ENCODE data around the gene RFT1.
"Not testable (repeated sequence)": the region's sequence is repeated elsewhere in the genome, so short reads cannot be mapped to it uniquely, and the experiment has no call there.

The RFT1 gene

DNA sequence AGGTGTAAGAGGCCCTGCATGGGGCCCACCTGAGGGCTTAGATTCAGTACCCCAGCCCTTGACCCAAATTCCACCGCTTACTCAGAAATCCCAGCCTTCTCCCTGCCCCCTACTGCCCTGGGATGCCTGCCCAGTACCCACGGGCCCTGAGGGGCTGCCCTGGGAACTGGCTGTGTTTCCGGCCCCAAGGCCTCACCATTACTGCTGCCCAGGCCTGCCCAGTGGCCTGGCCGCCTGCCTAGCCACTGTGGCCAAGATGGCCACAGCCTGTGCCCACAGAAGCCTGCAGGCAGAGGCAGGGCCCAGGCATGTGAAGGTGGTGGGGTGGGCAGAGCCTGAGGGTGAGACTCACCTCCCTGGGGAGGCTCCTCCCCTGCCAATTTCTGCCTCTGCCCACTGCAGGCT, 24.6 kb upstream of the RFT1 start:
- Histone ChIP-seq H3K4me3 (no peak overlapping the region), H3K9ac (ENCODE audit: insufficient read length) (no peak overlapping the region), H3K27ac (no peak overlapping the region), H3K36me3 (ENCODE audit: insufficient read depth, low read length) (no peaks in the 10 kb centered on the region), H3K9me3 (ENCODE audit: low read depth, low read length) (no peaks in the 10 kb centered on the region)
- DNase-seq (ENCODE audit: low read depth, low spot score) = no peak
- no peak for TF ChIP-seq EZH2 (IDR thresholded peaks at IDR 0.05)
- no peak for TF ChIP-seq FOXP2 (optimal IDR thresholded peaks at IDR 0.05; ENCODE audit: control extremely low read depth, extremely low read length, insufficient read depth)
- no peak for TF ChIP-seq POLR2AphosphoS5 (IDR thresholded peaks at IDR 0.05; ENCODE audit: borderline replicate concordance, low read depth, low read length)

DNA sequence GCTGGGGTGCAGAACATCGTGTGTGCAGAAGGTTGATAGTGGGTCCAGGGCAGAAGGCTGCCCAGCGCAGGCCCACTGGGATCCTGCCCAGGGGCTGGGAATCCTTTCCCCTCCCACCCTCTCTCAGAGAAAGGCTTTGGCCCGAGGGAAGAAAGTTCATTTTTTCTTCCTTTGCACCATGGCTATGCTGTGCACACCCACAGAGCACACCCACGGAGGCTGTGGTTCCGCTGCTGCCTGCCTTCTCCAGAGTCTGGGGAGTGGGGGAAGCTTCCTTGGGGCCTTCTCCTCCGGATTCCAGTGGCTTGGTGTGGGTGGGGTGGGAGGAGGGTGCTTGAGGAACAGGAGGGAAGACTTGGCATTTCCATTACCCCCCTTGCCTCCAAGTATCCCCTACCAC, 23.7 kb upstream of the RFT1 start:
- H3K9ac ChIP-seq (ENCODE audit: insufficient read length) = no peak overlapping the region
- TF ChIP-seq POLR2AphosphoS5 (IDR thresholded peaks at IDR 0.05; ENCODE audit: borderline replicate concordance, low read depth, low read length) (no peak), EZH2 (IDR thresholded peaks at IDR 0.05) (no peak), FOXP2 (optimal IDR thresholded peaks at IDR 0.05; ENCODE audit: control extremely low read depth, extremely low read length, insufficient read depth) (no peak)
- H3K9me3 ChIP-seq (ENCODE audit: low read depth, low read length) = no peaks in the 10 kb centered on the region
- no peak for DNase-seq (ENCODE audit: low read depth, low spot score)
- H3K4me3 ChIP-seq = no peak overlapping the region
- H3K36me3 ChIP-seq (ENCODE audit: insufficient read depth, low read length) = no peaks in the 10 kb centered on the region
- H3K27ac ChIP-seq = no peak overlapping the region

DNA sequence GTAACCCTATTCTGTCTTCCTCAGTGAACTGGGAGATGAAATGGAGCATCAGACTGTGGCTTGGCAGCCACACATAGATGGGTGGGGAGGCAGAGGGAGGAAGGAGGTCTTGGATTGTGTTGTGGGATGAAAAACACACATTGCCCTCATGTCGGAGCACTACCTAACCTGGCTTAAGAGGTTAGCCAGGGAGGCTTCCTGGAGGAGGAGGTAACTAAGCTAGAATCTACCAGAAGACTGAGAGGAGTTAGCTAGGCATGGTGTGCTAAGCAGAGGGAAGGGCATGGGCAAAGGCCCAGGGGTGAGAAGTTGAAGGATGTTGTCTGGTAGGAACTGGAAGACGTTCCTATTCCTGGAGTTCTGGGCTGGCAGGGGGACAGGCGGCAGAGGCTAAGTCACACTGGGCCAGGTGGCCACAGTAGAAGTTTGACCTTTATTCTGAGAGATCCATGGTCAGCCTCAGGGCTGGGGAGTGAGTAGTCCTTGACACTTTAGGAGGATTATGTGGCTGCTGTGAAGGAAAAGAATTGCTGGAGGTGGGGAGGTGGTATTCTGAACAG, 23.1 kb upstream of the RFT1 start:
- no peak for DNase-seq (ENCODE audit: low read depth, low spot score)
- H3K27ac ChIP-seq = no peak overlapping the region
- H3K9me3 ChIP-seq (ENCODE audit: low read depth, low read length) = no peaks in the 10 kb centered on the region
- H3K4me3 ChIP-seq = no peak overlapping the region
- no peaks in the 10 kb centered on the region for H3K36me3 ChIP-seq (ENCODE audit: insufficient read depth, low read length)
- no peak overlapping the region for H3K9ac ChIP-seq (ENCODE audit: insufficient read length)
- TF ChIP-seq POLR2AphosphoS5 (IDR thresholded peaks at IDR 0.05; ENCODE audit: borderline replicate concordance, low read depth, low read length) (no peak), FOXP2 (optimal IDR thresholded peaks at IDR 0.05; ENCODE audit: control extremely low read depth, extremely low read length, insufficient read depth) (no peak), EZH2 (IDR thresholded peaks at IDR 0.05) (no peak)

DNA sequence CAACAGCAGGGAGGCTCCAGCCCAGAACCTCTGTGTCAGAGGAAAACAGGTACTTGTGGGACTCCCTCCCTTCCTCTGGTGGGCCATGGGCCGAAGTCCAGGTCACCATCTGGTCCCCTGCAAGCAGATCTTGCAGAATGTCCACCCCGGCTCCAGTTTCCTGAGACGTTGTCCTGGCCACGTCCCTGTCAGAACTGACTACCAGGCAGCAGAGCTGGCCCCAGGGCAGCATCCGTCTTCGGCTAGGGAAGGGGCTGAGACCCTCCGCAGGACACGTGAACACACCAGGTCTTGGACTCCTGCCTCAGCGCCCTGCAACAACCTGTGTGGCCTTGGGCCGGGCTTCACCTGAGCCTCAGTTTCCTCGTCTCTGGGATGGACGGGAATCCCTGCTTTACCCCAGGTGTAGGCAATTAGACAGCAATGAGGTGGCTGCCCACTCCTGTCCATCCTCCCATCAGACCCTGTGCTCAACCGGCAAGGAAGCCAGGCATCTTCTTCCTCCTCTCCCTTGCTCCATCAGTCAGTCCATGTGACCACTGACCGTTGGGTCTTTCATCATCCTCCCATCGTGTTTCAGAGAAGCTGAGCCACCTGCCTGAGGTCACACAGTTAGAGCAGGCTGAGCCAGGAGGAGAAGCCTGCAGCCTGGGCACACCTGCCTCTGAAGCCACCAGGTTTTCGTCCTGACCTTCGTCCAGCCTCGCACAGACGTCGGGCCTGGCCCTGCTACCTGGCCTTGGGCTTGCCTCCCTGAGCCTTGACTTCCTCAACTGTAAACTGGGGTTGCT, 21.8 kb upstream of the RFT1 start:
- H3K36me3 ChIP-seq (ENCODE audit: insufficient read depth, low read length) = no peaks in the 10 kb centered on the region
- H3K4me3 ChIP-seq = no peak overlapping the region
- H3K9me3 ChIP-seq (ENCODE audit: low read depth, low read length) = no peaks in the 10 kb centered on the region
- H3K27ac ChIP-seq = no peak overlapping the region
- H3K9ac ChIP-seq (ENCODE audit: insufficient read length) = no peak overlapping the region
- DNase-seq (ENCODE audit: low read depth, low spot score) = no peak
- TF ChIP-seq FOXP2 (optimal IDR thresholded peaks at IDR 0.05; ENCODE audit: control extremely low read depth, extremely low read length, insufficient read depth) (no peak), POLR2AphosphoS5 (IDR thresholded peaks at IDR 0.05; ENCODE audit: borderline replicate concordance, low read depth, low read length) (no peak), EZH2 (IDR thresholded peaks at IDR 0.05) (no peak)

DNA sequence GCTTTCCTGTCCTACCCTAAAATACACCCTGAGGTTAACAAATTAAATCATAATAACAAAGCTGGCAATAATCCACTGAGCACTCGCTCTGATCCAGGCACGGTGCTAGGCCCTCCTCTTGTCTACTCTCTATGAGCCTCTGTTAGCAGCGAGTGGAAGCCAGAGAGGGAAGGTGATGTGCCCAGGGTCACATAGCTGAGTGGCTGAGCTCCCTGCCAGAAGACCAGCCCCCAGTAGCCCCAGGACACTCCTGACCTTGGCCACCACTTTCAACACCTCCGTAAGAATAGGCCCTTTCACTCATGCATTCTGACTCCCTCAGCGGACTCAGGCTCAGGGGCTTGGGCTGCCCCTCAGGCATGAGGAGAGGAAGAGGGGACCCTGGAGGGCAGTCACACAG, 21.2 kb upstream of the RFT1 start:
- Histone ChIP-seq H3K9ac (ENCODE audit: insufficient read length) (no peak overlapping the region), H3K4me3 (no peak overlapping the region), H3K9me3 (ENCODE audit: low read depth, low read length) (no peaks in the 10 kb centered on the region), H3K27ac (no peak overlapping the region), H3K36me3 (ENCODE audit: insufficient read depth, low read length) (no peaks in the 10 kb centered on the region)
- no peak for TF ChIP-seq EZH2 (IDR thresholded peaks at IDR 0.05)
- TF ChIP-seq POLR2AphosphoS5 (IDR thresholded peaks at IDR 0.05; ENCODE audit: borderline replicate concordance, low read depth, low read length) = no peak
- TF ChIP-seq FOXP2 (optimal IDR thresholded peaks at IDR 0.05; ENCODE audit: control extremely low read depth, extremely low read length, insufficient read depth) = no peak
- DNase-seq (ENCODE audit: low read depth, low spot score) = no peak

DNA sequence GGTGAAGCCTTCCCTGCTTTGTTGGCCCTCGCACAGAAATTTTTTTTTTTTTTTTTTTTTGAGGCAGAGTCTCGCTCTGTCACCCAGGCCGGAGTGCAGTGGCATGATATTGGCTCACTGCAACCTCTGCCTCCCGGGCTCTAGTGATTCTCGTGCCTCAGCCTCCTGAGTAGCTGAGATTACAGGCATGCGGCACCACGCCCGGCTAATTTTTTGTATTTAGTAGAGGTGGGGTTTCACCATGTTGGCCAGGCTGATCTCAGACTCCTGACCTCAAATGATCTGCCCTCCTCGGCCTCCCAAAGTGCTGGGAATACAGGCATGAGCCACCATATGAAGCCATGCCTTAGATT, 20.8 kb upstream of the RFT1 start:
- not testable (repeated sequence) for H3K36me3 ChIP-seq (ENCODE audit: insufficient read depth, low read length); H3K4me3 ChIP-seq; DNase-seq (ENCODE audit: low read depth, low spot score); H3K9me3 ChIP-seq (ENCODE audit: low read depth, low read length); H3K27ac ChIP-seq; H3K9ac ChIP-seq (ENCODE audit: insufficient read length)

DNA sequence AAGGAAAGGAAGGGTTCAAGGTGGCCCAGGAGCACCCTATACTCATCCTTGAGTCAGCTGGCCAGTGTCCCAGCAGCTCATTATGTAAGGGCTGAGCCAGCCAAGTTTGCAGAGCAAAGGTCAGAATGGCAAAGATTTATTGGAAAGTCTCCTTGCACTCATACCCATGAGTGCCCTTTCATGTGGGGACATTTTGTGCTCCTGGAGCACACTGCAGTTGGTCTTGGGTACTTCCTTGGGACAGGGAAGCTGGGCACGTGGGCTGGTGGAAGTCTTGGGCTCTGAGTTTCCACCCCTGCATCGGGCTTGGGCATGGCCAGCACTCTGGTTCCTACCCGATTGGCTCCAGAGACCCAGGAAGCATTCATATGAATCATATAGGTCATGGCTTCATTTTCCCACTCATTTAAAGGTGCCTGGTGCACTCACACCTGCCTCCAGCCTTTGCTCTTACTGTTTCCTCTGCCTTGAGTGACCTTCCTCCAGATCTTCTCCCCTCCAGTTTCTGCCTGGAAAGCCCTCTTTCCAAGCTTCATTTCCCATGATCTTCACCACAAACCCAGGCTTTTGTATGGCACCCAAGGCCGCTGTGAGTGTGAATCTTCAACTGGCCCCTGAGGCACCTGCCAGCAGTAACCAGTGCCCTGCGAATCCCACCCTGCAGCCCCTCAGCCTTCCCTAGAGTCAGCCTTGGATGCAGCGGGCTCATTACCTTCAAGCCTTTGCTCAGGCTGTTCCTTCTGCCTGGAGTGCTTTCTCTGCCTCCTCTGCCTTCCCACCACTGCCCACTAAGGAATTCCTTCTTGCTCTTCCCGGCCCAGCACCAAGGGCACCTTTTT, 20.2 kb upstream of the RFT1 start:
- no peak overlapping the region for H3K27ac ChIP-seq
- no peaks in the 10 kb centered on the region for H3K9me3 ChIP-seq (ENCODE audit: low read depth, low read length)
- H3K4me3 ChIP-seq = no peak overlapping the region
- H3K9ac ChIP-seq (ENCODE audit: insufficient read length) = no peak overlapping the region
- no peak for DNase-seq (ENCODE audit: low read depth, low spot score)
- TF ChIP-seq POLR2AphosphoS5 (IDR thresholded peaks at IDR 0.05; ENCODE audit: borderline replicate concordance, low read depth, low read length) (no peak), EZH2 (IDR thresholded peaks at IDR 0.05) (no peak), FOXP2 (optimal IDR thresholded peaks at IDR 0.05; ENCODE audit: control extremely low read depth, extremely low read length, insufficient read depth) (no peak)
- H3K36me3 ChIP-seq (ENCODE audit: insufficient read depth, low read length) = no peaks in the 10 kb centered on the region

DNA sequence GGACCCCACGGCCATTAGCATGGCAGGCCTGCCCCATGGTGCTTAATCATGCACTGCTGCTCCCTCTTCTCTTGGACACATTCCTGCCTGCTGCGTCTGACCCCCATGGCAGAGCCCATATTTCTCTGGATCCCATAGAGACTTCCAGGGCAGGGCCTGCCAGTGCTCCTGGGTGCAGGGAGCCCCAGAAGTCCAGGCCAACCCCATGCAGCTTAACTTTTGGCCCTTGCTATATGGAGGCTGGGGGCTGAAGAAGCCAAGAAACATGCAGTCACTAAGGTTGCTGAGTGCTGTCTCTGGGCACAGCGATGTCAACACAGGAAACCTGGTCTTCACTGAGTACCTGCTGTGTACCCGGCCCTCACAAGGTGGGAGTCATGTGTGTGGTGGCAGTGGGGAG, 19.5 kb upstream of the RFT1 start:
- H3K4me3 ChIP-seq = no peak overlapping the region
- no peak overlapping the region for H3K9ac ChIP-seq (ENCODE audit: insufficient read length)
- no peak overlapping the region for H3K27ac ChIP-seq
- no peaks in the 10 kb centered on the region for H3K9me3 ChIP-seq (ENCODE audit: low read depth, low read length)
- H3K36me3 ChIP-seq (ENCODE audit: insufficient read depth, low read length) = no peaks in the 10 kb centered on the region
- TF ChIP-seq POLR2AphosphoS5 (IDR thresholded peaks at IDR 0.05; ENCODE audit: borderline replicate concordance, low read depth, low read length) (no peak), EZH2 (IDR thresholded peaks at IDR 0.05) (no peak), FOXP2 (optimal IDR thresholded peaks at IDR 0.05; ENCODE audit: control extremely low read depth, extremely low read length, insufficient read depth) (no peak)
- no peak for DNase-seq (ENCODE audit: low read depth, low spot score)
